HG03103 (cell line): ENCODE results near the gene TSPAN6.
A peak's percentile ranks its signal among the peaks of the same experiment; 100 is the strongest.

Experiments used
- ATAC-seq: cut with Tn5 transposase; IDR thresholded peaks from one replicate; pipeline ENCODE4 v1.9.1; 2021; ENCODE audit warnings: low read depth; ENCODE audit not compliant: unreplicated experiment

The TSPAN6 gene

GRCh38 chrX:100648458-100649417, 12.1 kb upstream of the TSPAN6 start:
- no peak for ATAC-seq

GRCh38 chrX:100647739-100648138, 11.1 kb upstream of the TSPAN6 start:
- no peak for ATAC-seq

GRCh38 chrX:100647095-100647494, 10.5 kb upstream of the TSPAN6 start:
- ATAC-seq = no peak

GRCh38 chrX:100645106-100645505, 8.5 kb upstream of the TSPAN6 start:
- ATAC-seq = no peak

- no peak for ATAC-seq
Measured at GRCh38 chrX:100643956-100644860, 7.6 kb upstream of the TSPAN6 start, which contains the start of gene SRPX2. Gene SRPX2 (plus strand): TSS chrX:100644199. CDS start chrX:100646323, 2,124 bp downstream.

- ATAC-seq = no peak
Measured at GRCh38 chrX:100643212-100643611, 6.6 kb upstream of the TSPAN6 start.

GRCh38 chrX:100642290-100642689, 5.7 kb upstream of the TSPAN6 start:
- no peak for ATAC-seq

GRCh38 chrX:100635989-100636320, 651 bp downstream of the TSPAN6 start:
- ATAC-seq = no peak

- no peak for ATAC-seq
Measured at GRCh38 chrX:100635040-100635439, 1.6 kb downstream of the TSPAN6 start.

GRCh38 chrX:100625985-100626491, 10.6 kb downstream of the TSPAN6 start:
- peak; percentile 88 for ATAC-seq

- no peak for ATAC-seq
Measured at GRCh38 chrX:100623001-100623400, 13.6 kb downstream of the TSPAN6 start.

GRCh38 chrX:100615005-100615404, 21.6 kb downstream of the TSPAN6 start:
- peak; percentile 99 for ATAC-seq

- ATAC-seq = no peak
Measured at GRCh38 chrX:100611951-100612350, 24.7 kb downstream of the TSPAN6 start.

GRCh38 chrX:100609591-100609990, 27.0 kb downstream of the TSPAN6 start:
- no peak for ATAC-seq

- no peak for ATAC-seq
Measured at GRCh38 chrX:100606753-100607152, 29.9 kb downstream of the TSPAN6 start.

- ATAC-seq = no peak
Measured at GRCh38 chrX:100600758-100601157, 35.8 kb downstream of the TSPAN6 start.

GRCh38 chrX:100600340-100600739, 36.3 kb downstream of the TSPAN6 start:
- no peak for ATAC-seq

GRCh38 chrX:100599456-100599855, 37.1 kb downstream of the TSPAN6 start:
- ATAC-seq = no peak

GRCh38 chrX:100596601-100597000, 40.0 kb downstream of the TSPAN6 start:
- no peak for ATAC-seq

GRCh38 chrX:100593581-100593980, 43.0 kb downstream of the TSPAN6 start:
- no peak for ATAC-seq

- ATAC-seq = no peak
Measured at GRCh38 chrX:100593126-100593525, 43.5 kb downstream of the TSPAN6 start.
